Prostate gland (tissue), 2 donors: ENCODE data around the gene KCNQ1.

Experiments used
- POLR2A ChIP-seq: fragments of 450-650 bp; IDR thresholded peaks from one replicate; pipeline ENCODE4 v1.6.1; 2016; ENCODE audit warnings: antibody characterized with exemption, mild to moderate bottlenecking
- TF ChIP-seq, protein P1 (sequence below), 4 experiments: fragments of 200-600 bp in 2 of 4; fragments of 450-650 bp in 2 of 4; sonication (generic) in 2 of 4; IDR thresholded peaks; 1 replicate in 3 of 4; 2 replicates in 1 of 4; pipeline ENCODE4 v1.5.1; 2016 to 2019; ENCODE audit warnings: antibody characterized with exemption in 4 of 4, mild to moderate bottlenecking in 2 of 4, moderate library complexity in 2 of 4

DNA sequence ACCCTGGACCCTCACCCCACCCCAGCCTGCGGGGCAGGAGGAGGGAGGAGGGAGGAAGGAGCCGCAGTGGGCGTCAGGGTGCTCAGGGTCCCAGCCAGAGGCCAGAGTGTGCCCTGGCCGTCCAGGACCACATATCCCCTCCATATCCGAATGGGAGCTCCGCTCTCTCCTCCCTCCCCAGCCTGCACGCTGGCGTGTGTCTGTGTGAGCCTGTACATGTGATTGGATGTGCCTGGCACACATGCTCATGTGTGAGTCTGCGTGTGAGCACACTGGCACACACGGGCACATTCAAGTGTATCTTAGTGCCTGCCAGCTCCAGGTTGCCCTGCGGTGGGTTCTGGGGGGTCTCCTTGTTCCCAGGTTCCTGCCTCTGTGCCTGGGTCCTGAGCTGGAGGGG lies 36.1 kb upstream of the KCNQ1 start:
- TF ChIP-seq, protein P1, sequence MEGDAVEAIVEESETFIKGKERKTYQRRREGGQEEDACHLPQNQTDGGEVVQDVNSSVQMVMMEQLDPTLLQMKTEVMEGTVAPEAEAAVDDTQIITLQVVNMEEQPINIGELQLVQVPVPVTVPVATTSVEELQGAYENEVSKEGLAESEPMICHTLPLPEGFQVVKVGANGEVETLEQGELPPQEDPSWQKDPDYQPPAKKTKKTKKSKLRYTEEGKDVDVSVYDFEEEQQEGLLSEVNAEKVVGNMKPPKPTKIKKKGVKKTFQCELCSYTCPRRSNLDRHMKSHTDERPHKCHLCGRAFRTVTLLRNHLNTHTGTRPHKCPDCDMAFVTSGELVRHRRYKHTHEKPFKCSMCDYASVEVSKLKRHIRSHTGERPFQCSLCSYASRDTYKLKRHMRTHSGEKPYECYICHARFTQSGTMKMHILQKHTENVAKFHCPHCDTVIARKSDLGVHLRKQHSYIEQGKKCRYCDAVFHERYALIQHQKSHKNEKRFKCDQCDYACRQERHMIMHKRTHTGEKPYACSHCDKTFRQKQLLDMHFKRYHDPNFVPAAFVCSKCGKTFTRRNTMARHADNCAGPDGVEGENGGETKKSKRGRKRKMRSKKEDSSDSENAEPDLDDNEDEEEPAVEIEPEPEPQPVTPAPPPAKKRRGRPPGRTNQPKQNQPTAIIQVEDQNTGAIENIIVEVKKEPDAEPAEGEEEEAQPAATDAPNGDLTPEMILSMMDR (IDR thresholded peaks at IDR 0.05), result no peak
- TF ChIP-seq POLR2A, result no peak
